Measurements from ENCODE around the gene GLYATL2.

The GLYATL2 gene

DNA sequence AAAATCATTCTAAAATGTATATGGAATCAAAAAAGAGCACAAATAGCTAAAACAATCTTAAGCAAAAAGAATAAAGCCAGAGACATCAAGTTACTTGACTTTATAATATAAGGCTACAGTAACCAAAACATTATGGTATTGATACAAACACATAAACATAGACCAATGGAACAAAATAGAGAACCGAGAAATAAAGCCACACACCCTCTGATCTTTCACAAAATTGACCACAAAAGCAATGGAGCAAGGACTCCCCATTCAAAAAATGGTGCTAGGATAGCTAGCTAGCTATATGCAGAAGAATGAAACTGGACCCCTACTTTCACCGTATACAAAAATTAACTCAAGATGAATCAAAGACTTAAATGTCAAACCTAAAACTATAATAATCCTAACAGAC, 43.2 kb downstream of the GLYATL2 start:
- DNase-seq (ENCODE audit: low read depth) = no peak

GRCh38 chr11:58796333-58796732, 48.2 kb downstream of the GLYATL2 start:
- no peak for DNase-seq (ENCODE audit: low read depth)

GRCh38 chr11:58788355-58789023, 56.0 kb downstream of the GLYATL2 start:
- no peak for DNase-seq (ENCODE audit: low read depth)

- DNase-seq (ENCODE audit: low read depth) = no peak
Measured at GRCh38 chr11:58787903-58788302, 56.6 kb downstream of the GLYATL2 start.

DNA sequence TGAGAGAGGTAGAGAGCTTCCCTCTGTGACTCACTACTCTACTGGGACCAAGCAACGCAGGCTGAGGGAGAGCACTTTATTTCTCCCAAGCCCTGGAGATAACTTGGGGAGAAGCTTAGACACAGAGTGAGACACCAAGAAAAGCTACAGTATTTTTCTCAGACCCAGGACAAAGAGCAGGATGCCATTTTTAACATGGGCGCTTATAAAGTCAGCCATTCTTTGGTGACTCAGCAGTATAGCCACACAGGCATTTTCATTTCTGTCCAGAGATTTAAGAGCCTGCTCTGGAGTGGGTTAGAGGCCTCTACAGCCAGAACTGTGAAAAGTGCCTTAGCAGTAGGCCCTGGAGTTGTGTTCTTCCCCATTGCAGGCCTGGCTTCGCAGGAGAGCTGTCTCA, 57.8 kb downstream of the GLYATL2 start:
- no peak for DNase-seq (ENCODE audit: low read depth)

DNA sequence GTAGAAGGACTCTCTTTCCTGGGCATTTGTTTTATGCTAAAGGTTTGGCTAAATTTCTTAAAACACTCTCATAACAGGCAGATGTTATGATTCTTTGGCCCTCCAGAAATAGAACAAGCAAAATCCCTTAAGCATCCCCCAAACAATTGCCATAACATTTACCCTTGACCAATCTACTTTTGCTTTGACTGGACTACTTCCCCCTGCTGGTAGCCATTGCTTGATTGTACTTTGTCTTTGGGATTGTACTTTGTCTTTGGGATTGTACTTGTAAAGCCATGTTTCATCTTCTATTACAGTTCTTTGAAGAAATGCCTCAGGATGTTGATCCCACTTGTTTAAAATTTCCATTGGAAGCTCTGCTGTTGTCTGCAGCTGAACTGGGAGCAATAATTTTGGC, 59.5 kb downstream of the GLYATL2 start:
- no peak for DNase-seq (ENCODE audit: low read depth)

Measured in T-helper 22 cell (primary cell).